K562 (cell line): ENCODE measurements around the gene PLOD1. TPM values are rescaled to one million over a fixed set of nuclear protein-coding genes. Genes with fewer than 3 reads are reported as not detected.

Experiments used
- CEBPB ChIP-seq: fragments of 450-650 bp; IDR thresholded peaks from 2 replicates; pipeline ENCODE4 v1.6.1; 2016; ENCODE audit warnings: missing genetic modification characterization, missing compliant biosample characterization
- FOXK1 ChIP-seq: sonication (generic); formaldehyde crosslinking; IDR thresholded peaks from 2 replicates; pipeline ENCODE4 v1.8.0; 2022; ENCODE audit warnings: missing genetic modification reagents, mild to moderate bottlenecking, borderline replicate concordance
- KDM1A ChIP-seq, 2 experiments: fragments of 450-650 bp; IDR thresholded peaks; 2 replicates each; pipeline ENCODE4 v1.6.1; 2016; ENCODE audit warnings: mild to moderate bottlenecking in 2 of 2
- NRF1 ChIP-seq, 2 experiments: fragments of 450-650 bp; IDR thresholded peaks in 1 of 2; conservative IDR thresholded peaks in 1 of 2; 2 replicates each; pipeline ENCODE4 v1.6.1; 2014; ENCODE audit warnings: mild to moderate bottlenecking in 2 of 2
- ZBED1 ChIP-seq: IDR thresholded peaks from 2 replicates; pipeline ENCODE4 v1.6.1; 2014
- ZBTB33 ChIP-seq: sonication (generic); formaldehyde crosslinking; IDR thresholded peaks from 2 replicates; pipeline ENCODE4 v1.8.1; 2023; ENCODE audit warnings: mild to moderate bottlenecking, missing genetic modification reagents
- ZNF124 ChIP-seq: sonication (generic); formaldehyde crosslinking; IDR thresholded peaks from 2 replicates; pipeline ENCODE4 v1.8.1; 2022; ENCODE audit warnings: missing genetic modification reagents
- ZNF699 ChIP-seq: fragments of 250-450 bp; sonication (Bioruptor Pico); IDR thresholded peaks from 2 replicates; pipeline ENCODE4 v1.8.0; 2021; ENCODE audit warnings: mild to moderate bottlenecking, moderate library complexity; ENCODE audit not compliant: insufficient replicate concordance
- polyA plus RNA-seq, 8 experiments: library from polyadenylated mRNA; depleted of rRNA in 4 of 8; stranded (reverse) in 5 of 8; unstranded in 3 of 8; fragments of >200 nt; fragmentation: Nextera tagmentation in 2 of 8; fragmentation: Illumina TruSeq in 1 of 8; extraction: Ambion mirVana in 2 of 8; extraction: Trizol in 1 of 8; gene quantifications; 2 replicates each; pipeline versions ENCODE4 v1.2.1 to v1.2.3, GENCODE V29; 2011 to 2014; ENCODE audit warnings: inconsistent platforms in 1 of 8, missing spikeins in 1 of 8
- total RNA-seq, 7 experiments: library from RNA; depleted of rRNA in 6 of 7; stranded (reverse); fragments of >200 nt in 6 of 7; fragmentation: Illumina TruSeq in 2 of 7; extraction: Trizol in 2 of 7; gene quantifications; 2 replicates each; pipeline versions ENCODE4 v1.2.1 to v1.2.3, GENCODE V29; 2011 to 2021; ENCODE audit warnings: low replicate concordance in 1 of 7
- TF ChIP-seq, protein P1 (sequence below): fragments of 250-450 bp; sonication (Bioruptor Pico); IDR thresholded peaks from 2 replicates; pipeline ENCODE4 v1.4.0; 2020; ENCODE audit warnings: mild to moderate bottlenecking
- TF ChIP-seq, protein P2 (sequence below): fragments of 450-650 bp; IDR thresholded peaks from 2 replicates; pipeline ENCODE4 v1.6.1; 2014; ENCODE audit warnings: low read depth, mild to moderate bottlenecking, moderate library complexity, borderline replicate concordance
- TF ChIP-seq, protein P3 (sequence below): fragments of 450-650 bp; IDR thresholded peaks from 2 replicates; pipeline ENCODE4 v1.6.1; 2018; ENCODE audit not compliant: partially characterized antibody

The PLOD1 gene
- total and polyA plus RNA-seq, 9 of the 15 experiments (the other 6 are each of a cell fraction or from before 2014, with no cell fraction given) = 16.6 to 90.8 (median 52.7) TPM

DNA sequence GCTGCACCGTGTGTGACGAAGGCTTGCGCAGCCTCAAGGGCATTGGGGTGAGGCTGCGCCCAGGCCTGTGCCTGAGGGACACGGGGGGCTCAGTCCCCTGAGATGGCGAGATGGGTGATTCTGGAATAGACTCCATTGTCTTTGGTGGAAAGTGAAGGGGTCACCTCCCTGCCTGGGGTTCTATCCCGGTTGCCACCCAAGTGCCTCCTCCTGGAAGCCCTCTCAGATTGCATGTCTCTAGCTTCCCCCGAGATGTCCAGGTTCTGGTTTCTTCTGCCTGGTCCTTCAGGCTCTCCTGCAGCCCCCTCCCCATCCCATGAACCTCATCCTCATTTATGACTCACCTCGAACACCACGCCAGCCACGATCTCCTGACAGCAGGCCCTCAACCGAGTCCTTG lies 23.4 kb downstream of the PLOD1 start (continued):
- TF ChIP-seq ZBTB33 = no peak
- no peak for TF ChIP-seq ZNF699 (CRISPR knock-in tag)
- TF ChIP-seq, protein P1, sequence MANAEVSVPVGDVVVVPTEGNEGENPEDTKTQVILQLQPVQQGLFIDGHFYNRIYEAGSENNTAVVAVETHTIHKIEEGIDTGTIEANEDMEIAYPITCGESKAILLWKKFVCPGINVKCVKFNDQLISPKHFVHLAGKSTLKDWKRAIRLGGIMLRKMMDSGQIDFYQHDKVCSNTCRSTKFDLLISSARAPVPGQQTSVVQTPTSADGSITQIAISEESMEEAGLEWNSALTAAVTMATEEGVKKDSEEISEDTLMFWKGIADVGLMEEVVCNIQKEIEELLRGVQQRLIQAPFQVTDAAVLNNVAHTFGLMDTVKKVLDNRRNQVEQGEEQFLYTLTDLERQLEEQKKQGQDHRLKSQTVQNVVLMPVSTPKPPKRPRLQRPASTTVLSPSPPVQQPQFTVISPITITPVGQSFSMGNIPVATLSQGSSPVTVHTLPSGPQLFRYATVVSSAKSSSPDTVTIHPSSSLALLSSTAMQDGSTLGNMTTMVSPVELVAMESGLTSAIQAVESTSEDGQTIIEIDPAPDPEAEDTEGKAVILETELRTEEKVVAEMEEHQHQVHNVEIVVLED (CRISPR knock-in tag) = no peak
- no peak for TF ChIP-seq FOXK1 (CRISPR knock-in tag)
- TF ChIP-seq, protein P2, sequence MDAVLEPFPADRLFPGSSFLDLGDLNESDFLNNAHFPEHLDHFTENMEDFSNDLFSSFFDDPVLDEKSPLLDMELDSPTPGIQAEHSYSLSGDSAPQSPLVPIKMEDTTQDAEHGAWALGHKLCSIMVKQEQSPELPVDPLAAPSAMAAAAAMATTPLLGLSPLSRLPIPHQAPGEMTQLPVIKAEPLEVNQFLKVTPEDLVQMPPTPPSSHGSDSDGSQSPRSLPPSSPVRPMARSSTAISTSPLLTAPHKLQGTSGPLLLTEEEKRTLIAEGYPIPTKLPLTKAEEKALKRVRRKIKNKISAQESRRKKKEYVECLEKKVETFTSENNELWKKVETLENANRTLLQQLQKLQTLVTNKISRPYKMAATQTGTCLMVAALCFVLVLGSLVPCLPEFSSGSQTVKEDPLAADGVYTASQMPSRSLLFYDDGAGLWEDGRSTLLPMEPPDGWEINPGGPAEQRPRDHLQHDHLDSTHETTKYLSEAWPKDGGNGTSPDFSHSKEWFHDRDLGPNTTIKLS = no peak
- no peak for TF ChIP-seq ZNF124 (CRISPR knock-in tag)
- no peak for TF ChIP-seq CEBPB (tag)
- no peak for TF ChIP-seq NRF1 (conservative IDR thresholded peaks at IDR 0.05 in 1 of 2, IDR thresholded peaks at IDR 0.05 in 1 of 2)
- TF ChIP-seq KDM1A (IDR thresholded peaks at IDR 0.05) = no peak
- TF ChIP-seq, protein P3, sequence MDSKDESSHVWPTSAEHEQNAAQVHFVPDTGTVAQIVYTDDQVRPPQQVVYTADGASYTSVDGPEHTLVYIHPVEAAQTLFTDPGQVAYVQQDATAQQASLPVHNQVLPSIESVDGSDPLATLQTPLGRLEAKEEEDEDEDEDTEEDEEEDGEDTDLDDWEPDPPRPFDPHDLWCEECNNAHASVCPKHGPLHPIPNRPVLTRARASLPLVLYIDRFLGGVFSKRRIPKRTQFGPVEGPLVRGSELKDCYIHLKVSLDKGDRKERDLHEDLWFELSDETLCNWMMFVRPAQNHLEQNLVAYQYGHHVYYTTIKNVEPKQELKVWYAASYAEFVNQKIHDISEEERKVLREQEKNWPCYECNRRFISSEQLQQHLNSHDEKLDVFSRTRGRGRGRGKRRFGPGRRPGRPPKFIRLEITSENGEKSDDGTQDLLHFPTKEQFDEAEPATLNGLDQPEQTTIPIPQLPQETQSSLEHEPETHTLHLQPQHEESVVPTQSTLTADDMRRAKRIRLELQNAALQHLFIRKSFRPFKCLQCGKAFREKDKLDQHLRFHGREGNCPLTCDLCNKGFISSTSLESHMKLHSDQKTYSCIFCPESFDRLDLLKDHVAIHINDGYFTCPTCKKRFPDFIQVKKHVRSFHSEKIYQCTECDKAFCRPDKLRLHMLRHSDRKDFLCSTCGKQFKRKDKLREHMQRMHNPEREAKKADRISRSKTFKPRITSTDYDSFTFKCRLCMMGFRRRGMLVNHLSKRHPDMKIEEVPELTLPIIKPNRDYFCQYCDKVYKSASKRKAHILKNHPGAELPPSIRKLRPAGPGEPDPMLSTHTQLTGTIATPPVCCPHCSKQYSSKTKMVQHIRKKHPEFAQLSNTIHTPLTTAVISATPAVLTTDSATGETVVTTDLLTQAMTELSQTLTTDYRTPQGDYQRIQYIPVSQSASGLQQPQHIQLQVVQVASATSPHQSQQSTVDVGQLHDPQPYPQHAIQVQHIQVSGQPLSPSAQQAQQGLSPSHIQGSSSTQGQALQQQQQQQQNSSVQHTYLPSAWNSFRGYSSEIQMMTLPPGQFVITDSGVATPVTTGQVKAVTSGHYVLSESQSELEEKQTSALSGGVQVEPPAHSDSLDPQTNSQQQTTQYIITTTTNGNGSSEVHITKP = no peak
- TF ChIP-seq ZBED1 = no peak
